Transverse colon (tissue), 4 donors: Measurements from ENCODE around the gene EPHA4. TPM values are rescaled to one million over a fixed set of nuclear protein-coding genes. Genes with fewer than 3 reads are reported as not detected.

ENCODE experiments used
- DNase-seq: peaks from one replicate; pipeline ENCODE4 v3.0.0-alpha.2; 2019
- H3K27ac ChIP-seq, 4 donors: fragments of 200-600 bp; sonication (generic); 2 replicates each; pipeline ENCODE4 v1.5.1; 2016 to 2018; ENCODE audit warnings: inconsistent platforms in 4 of 4
- H3K27me3 ChIP-seq: fragments of 200-600 bp; sonication (generic); 2 replicates; pipeline ENCODE4 v1.5.1; 2017; ENCODE audit warnings: inconsistent platforms
- H3K36me3 ChIP-seq, 4 donors: fragments of 200-600 bp; sonication (generic); 2 replicates each; pipeline ENCODE4 v1.5.1; 2017 to 2019; ENCODE audit warnings: inconsistent platforms in 4 of 4
- H3K4me1 ChIP-seq, 4 donors: fragments of 200-600 bp; sonication (generic); 2 replicates each; pipeline ENCODE4 v1.5.1; 2017 to 2020; ENCODE audit warnings: inconsistent platforms in 4 of 4
- H3K4me3 ChIP-seq, 4 donors: fragments of 200-600 bp; sonication (generic); 1 replicate in 1 of 4; 2 replicates in 3 of 4; pipeline versions ENCODE4 v1.5.1 to v1.6.1; 2017 to 2019; ENCODE audit warnings: inconsistent platforms in 4 of 4
- H3K9me3 ChIP-seq, 2 donors: fragments of 200-600 bp; sonication (generic); 2 replicates each; pipeline ENCODE4 v1.5.1; 2017 to 2019; ENCODE audit warnings: inconsistent platforms in 2 of 2
- CTCF ChIP-seq, 5 experiments: fragments of 200-600 bp in 3 of 5; fragments of 450-650 bp in 2 of 5; sonication (generic) in 3 of 5; IDR thresholded peaks; 1 replicate in 2 of 5; 2 replicates in 3 of 5; pipeline ENCODE4 v1.5.1; 2016 to 2017; ENCODE audit warnings: antibody characterized with exemption in 5 of 5, inconsistent platforms in 3 of 5, mild to moderate bottlenecking in 2 of 5, moderate library complexity in 1 of 5
- EP300 ChIP-seq: sonication (generic); formaldehyde crosslinking; IDR thresholded peaks from one replicate; pipeline ENCODE4 v1.6.1; 2017; ENCODE audit warnings: antibody characterized with exemption, low read depth
- POLR2A ChIP-seq: fragments of 450-650 bp; IDR thresholded peaks from one replicate; pipeline ENCODE4 v1.6.1; 2016; ENCODE audit warnings: antibody characterized with exemption, mild to moderate bottlenecking, moderate library complexity
- POLR2AphosphoS5 ChIP-seq, 3 donors: sonication (generic); formaldehyde crosslinking; IDR thresholded peaks; one replicate each; pipeline ENCODE4 v1.6.1; 2016; ENCODE audit warnings: antibody characterized with exemption in 3 of 3
- WGBS, 2 donors: methylation state at CpG; one replicate each; pipeline ENCODE4 v1.1.5; 2018; ENCODE audit warnings: low coverage in 1 of 2; 5-methylcytosine and 5-hydroxymethylcytosine counted together
- in situ Hi-C, 4 donors: fragments of 200-750 bp; cut with MboI; loops; one replicate each; pipeline versions ENCODE4 v1.15.0 to v1.15.1; 2017; ENCODE audit warnings: low sequenced_read_pairs in 3 of 4, low pct_ligation_motif_present in 1 of 4, low pct_unique_long_range_greater_than_20kb in 1 of 4
- intact Hi-C: fragments of 100-400 bp; cut with DNase I; formaldehyde crosslinking; loops from one replicate; pipeline ENCODE4 v1.15.1; 2023; ENCODE audit warnings: low total_unique reads
- total RNA-seq, 4 donors: library from RNA; depleted of rRNA; stranded (reverse); fragments of >200 nt; gene quantifications; one replicate each; pipeline ENCODE4 v1.1.0, GENCODE V29; 2016

EPHA4 gene
- total RNA-seq, 4 donors from 2014 or later = 1.5 to 21.0 (median 13.8) TPM

- Histone ChIP-seq H3K36me3 (no peaks in the 10 kb centered on the region), H3K27ac (no peak overlapping the region), H3K27me3 (no peaks in the 10 kb centered on the region), H3K4me1 (peaks cover 0 to 3% (median 1%) of the 10 kb centered on the region in 4 donors), H3K4me3 (no peak overlapping the region), H3K9me3 (no peaks in the 10 kb centered on the region)
- DNase-seq = no peak
- TF ChIP-seq EP300 (no peak), POLR2AphosphoS5 (IDR thresholded peaks at IDR 0.05) (no peak), CTCF (IDR thresholded peaks at IDR 0.05) (no peak), POLR2A (no peak)
- 89 to 100% methylated on average over 2 to 6 of the region's 6 CpGs for WGBS, 2 donors
- intact Hi-C loops (no loop called here), in situ Hi-C loops (no loop called here)
Observed at GRCh38 chr2:221541131-221541735, 30.9 kb downstream of the EPHA4 start.

GRCh38 chr2:221539246-221539645 lies 32.9 kb downstream of the EPHA4 start:
- no peak for DNase-seq
- Histone ChIP-seq H3K27me3 (no peaks in the 10 kb centered on the region), H3K36me3 (no peaks in the 10 kb centered on the region), H3K9me3 (no peaks in the 10 kb centered on the region), H3K4me3 (no peak overlapping the region), H3K27ac (no peak overlapping the region), H3K4me1 (peaks cover 0 to 9% (median 3%) of the 10 kb centered on the region in 4 donors)
- TF ChIP-seq POLR2AphosphoS5 (IDR thresholded peaks at IDR 0.05) (no peak), POLR2A (no peak), EP300 (no peak), CTCF (IDR thresholded peaks at IDR 0.05) (no peak)
- in situ Hi-C loops (no loop called here), intact Hi-C loops (no loop called here)
- 93 to 97% methylated on average over 4 of the region's 4 CpGs for WGBS, 2 donors

- no peak for TF ChIP-seq POLR2A
- no peak for TF ChIP-seq EP300
- no peak for TF ChIP-seq POLR2AphosphoS5 (IDR thresholded peaks at IDR 0.05)
- TF ChIP-seq CTCF (IDR thresholded peaks at IDR 0.05) = no peak
- no peak overlapping the region for H3K27ac ChIP-seq
- H3K27me3 ChIP-seq = no peaks in the 10 kb centered on the region
- no peak for DNase-seq
- intact Hi-C loops = no loop called here
- H3K36me3 ChIP-seq = no peaks in the 10 kb centered on the region
- no peaks in the 10 kb centered on the region for H3K9me3 ChIP-seq
- H3K4me1 ChIP-seq = peaks cover 0 to 18% (median 9%) of the 10 kb centered on the region in 4 donors
- in situ Hi-C loops = no loop called here
- 53 to 63% methylated on average over 2 of the region's 2 CpGs for WGBS, 2 donors
- H3K4me3 ChIP-seq = no peak overlapping the region
Observed at GRCh38 chr2:221535824-221536223, 36.3 kb downstream of the EPHA4 start.

- TF ChIP-seq EP300 (no peak), POLR2AphosphoS5 (IDR thresholded peaks at IDR 0.05) (no peak), CTCF (IDR thresholded peaks at IDR 0.05) (no peak), POLR2A (no peak)
- Histone ChIP-seq H3K27ac (peak overlapping the region in 2 of 4 donors; percentile 11 to 17), H3K4me1 (peaks cover 11 to 43% (median 30%) of the 10 kb centered on the region in 4 donors), H3K36me3 (no peaks in the 10 kb centered on the region), H3K9me3 (no peaks in the 10 kb centered on the region), H3K27me3 (no peaks in the 10 kb centered on the region), H3K4me3 (no peak overlapping the region)
- DNase-seq = no peak
- WGBS, 2 donors = 60 to 65% methylated on average over 6 of the region's 6 CpGs
- in situ Hi-C loops (no loop called here), intact Hi-C loops (no loop called here)
Observed at GRCh38 chr2:221533299-221533698, 38.8 kb downstream of the EPHA4 start.
